K562 (cell line): Measurements from ENCODE around the gene EML6. TPM values are rescaled to one million over a fixed set of nuclear protein-coding genes. Genes with fewer than 3 reads are reported as not detected.

ENCODE experiments used
- ATAC-seq: fragments of 200-7000 bp; cut with Tn5 transposase; 3 replicates; pipeline ENCODE4 v1.9.1; 2020; ENCODE audit warnings: moderate library complexity
- BruUV-seq: library from RNA; stranded (reverse); fragments of 400-500 nt; replicated peaks from 2 replicates; lab custom pipeline; 2021; lab: Mats Ljungman, UMichigan
- CTCF ChIA-PET: fragments of 300-600 bp; formaldehyde crosslinking; extraction: SDS; loops from one replicate; lab custom pipeline; 2021; ENCODE audit warnings: low intra/inter-chr PET ratio; lab: Yijun Ruan, JAX
- POLR2A ChIA-PET: fragments of 300-600, 350-650 bp; sonication (Branson Sonifier 250); formaldehyde crosslinking; extraction: SDS; loops from one replicate; lab custom pipeline; 2021; ENCODE audit warnings: antibody characterized with exemption, inconsistent platforms; lab: Yijun Ruan, JAX
- DNase-seq, 4 experiments: peaks; one replicate each; pipeline versions ENCODE4 v3.0.0 to v3.0.0-alpha.2; 2011 to 2018; ENCODE audit warnings: low spot score in 3 of 4, mixed read lengths in 3 of 4; ENCODE audit errors: extremely low read depth in 1 of 4
- FAIRE-seq: peaks from 2 replicates; lab custom pipeline; 2011; peaks lifted over from hg19 to GRCh38; lab: Jason Lieb, UNC
- H2AFZ ChIP-seq: 2 replicates; pipeline ENCODE4 v1.6.0; 2011; ENCODE audit warnings: low read depth, low read length, control low read depth, inconsistent platforms
- H3K27ac ChIP-seq: fragments of 200-600 bp; 3 replicates; pipeline ENCODE4 v1.8.0; 2011; ENCODE audit warnings: low read depth, mild to moderate bottlenecking, control low read depth, inconsistent platforms, low read length, moderate library complexity, mixed read lengths; ENCODE audit errors: extremely low read depth
- H3K27me3 ChIP-seq, 2 experiments: fragments of 300-600 bp in 1 of 2; 2 replicates in 1 of 2; 3 replicates in 1 of 2; pipeline versions ENCODE4 v1.6.0 to v1.8.0; 2011; ENCODE audit warnings: inconsistent platforms in 2 of 2, low read length in 2 of 2, mild to moderate bottlenecking in 1 of 2, mixed read lengths in 1 of 2, moderate library complexity in 1 of 2; ENCODE audit not compliant: control insufficient read depth in 2 of 2, insufficient read depth in 2 of 2
- H3K36me3 ChIP-seq: fragments of 300-600 bp; 3 replicates; pipeline ENCODE4 v1.8.0; 2011; ENCODE audit warnings: mild to moderate bottlenecking, low read length, inconsistent platforms; ENCODE audit not compliant: control insufficient read depth, insufficient read depth
- H3K4me1 ChIP-seq, 2 experiments: fragments of 200-600 bp in 1 of 2; replicated peaks in 1 of 2; 2 replicates in 1 of 2; 3 replicates in 1 of 2; pipeline versions ENCODE4 v1.5.1 to v1.8.0; 2011; ENCODE audit warnings: inconsistent platforms in 2 of 2, low read length in 2 of 2, mild to moderate bottlenecking in 1 of 2, mixed read lengths in 1 of 2, moderate library complexity in 1 of 2; ENCODE audit not compliant: control insufficient read depth in 2 of 2, insufficient read depth in 2 of 2
- H3K4me2 ChIP-seq: 2 replicates; pipeline ENCODE4 v1.6.1; 2011; ENCODE audit warnings: low read length, control low read depth, inconsistent platforms, mixed read lengths; ENCODE audit not compliant: insufficient read depth
- H3K4me3 ChIP-seq: fragments of 200-600 bp; sonication (generic), shearing (Covaris generic); 2 replicates; pipeline ENCODE4 v1.5.1; 2016; ENCODE audit warnings: control low read depth, inconsistent platforms
- H3K79me2 ChIP-seq: fragments of 200-600 bp; 3 replicates; pipeline ENCODE4 v1.8.0; 2011; ENCODE audit warnings: low read length, inconsistent platforms; ENCODE audit not compliant: control insufficient read depth, insufficient read depth
- H3K9ac ChIP-seq, 2 experiments: 2 replicates each; pipeline versions ENCODE4 v1.6.0 to v1.6.1; 2011; ENCODE audit warnings: low read depth in 2 of 2, low read length in 2 of 2, control low read depth in 1 of 2, inconsistent platforms in 1 of 2, mild to moderate bottlenecking in 1 of 2, mixed read lengths in 1 of 2; ENCODE audit not compliant: insufficient read depth in 1 of 2
- H3K9me1 ChIP-seq: one replicate; pipeline ENCODE4 v1.6.0; 2011; ENCODE audit warnings: inconsistent platforms, mild to moderate bottlenecking, low read length, moderate library complexity; ENCODE audit not compliant: control insufficient read depth, insufficient read depth
- H3K9me3 ChIP-seq: replicated peaks from 2 replicates; pipeline ENCODE4 v1.5.1; 2011; ENCODE audit warnings: low read depth, low read length, inconsistent platforms; ENCODE audit not compliant: control insufficient read depth, insufficient read depth
- H4K20me1 ChIP-seq: replicated peaks from 2 replicates; pipeline ENCODE4 v1.6.1; 2011; ENCODE audit warnings: low read length, inconsistent platforms, mixed read lengths; ENCODE audit not compliant: control insufficient read depth, insufficient read depth
- BCLAF1 ChIP-seq, 2 experiments: fragments of 450-650 bp in 1 of 2; IDR thresholded peaks; 2 replicates each; pipeline ENCODE4 v1.6.1; 2011 to 2017; ENCODE audit warnings: low read depth in 2 of 2, antibody characterized with exemption in 1 of 2, borderline replicate concordance in 1 of 2, low read length in 1 of 2, mild to moderate bottlenecking in 1 of 2, mixed read lengths in 1 of 2; ENCODE audit not compliant: control insufficient read depth in 1 of 2
- CBX2 ChIP-seq: fragments of 200-600 bp; sonication (generic); IDR thresholded peaks from one replicate; pipeline ENCODE4 v1.6.1; 2012; ENCODE audit warnings: mild to moderate bottlenecking, low read length, inconsistent platforms; ENCODE audit not compliant: insufficient read depth, poor library complexity, severe bottlenecking
- HDAC3 ChIP-seq: fragments of 450-650 bp; IDR thresholded peaks from 2 replicates; pipeline ENCODE4 v1.6.1; 2018; ENCODE audit warnings: borderline replicate concordance, mild to moderate bottlenecking, moderate library complexity; ENCODE audit not compliant: partially characterized antibody
- MBD2 ChIP-seq: sonication (generic); IDR thresholded peaks from 2 replicates; pipeline ENCODE4 v1.6.1; 2016; ENCODE audit warnings: low read depth, borderline replicate concordance
- SMARCC2 ChIP-seq: fragments of 450-650 bp; IDR thresholded peaks from 2 replicates; pipeline ENCODE4 v1.6.1; 2017; ENCODE audit warnings: antibody characterized with exemption, moderate library complexity, mild to moderate bottlenecking, low read depth
- whole genome bisulfite sequencing: fragments of 100-300 bp; shearing (Covaris generic); methylation state at CpG from one replicate; pipeline ENCODE4 v1.1.6; 2016; ENCODE audit warnings: low coverage, mixed read lengths; ENCODE audit not compliant: insufficient coverage; ENCODE audit errors: missing lambda C conversion rate; 5-methylcytosine and 5-hydroxymethylcytosine counted together
- in situ Hi-C: fragments of 300-500 bp; cut with MboI; formaldehyde crosslinking; loops from 4 replicates; pipeline ENCODE4 v1.15.0; 2018; ENCODE audit warnings: inconsistent platforms, mixed read lengths
- intact Hi-C: fragments of 100-400 bp; cut with micrococcal nuclease; formaldehyde crosslinking; loops from 2 replicates; pipeline ENCODE4 v1.14.2; 2022
- polyA plus RNA-seq, 8 experiments: library from polyadenylated mRNA; depleted of rRNA in 4 of 8; stranded (reverse) in 5 of 8; unstranded in 3 of 8; fragments of >200 nt; fragmentation: Nextera tagmentation in 2 of 8; fragmentation: Illumina TruSeq in 1 of 8; extraction: Ambion mirVana in 2 of 8; extraction: Trizol in 1 of 8; gene quantifications; 2 replicates each; pipeline versions ENCODE4 v1.2.1 to v1.2.3, GENCODE V29; 2011 to 2014; ENCODE audit warnings: inconsistent platforms in 1 of 8, missing spikeins in 1 of 8
- total RNA-seq, 7 experiments: library from RNA; depleted of rRNA in 6 of 7; stranded (reverse); fragments of >200 nt in 6 of 7; fragmentation: Illumina TruSeq in 2 of 7; extraction: Trizol in 2 of 7; gene quantifications; 2 replicates each; pipeline versions ENCODE4 v1.2.1 to v1.2.3, GENCODE V29; 2011 to 2021; ENCODE audit warnings: low replicate concordance in 1 of 7

The EML6 gene
- total and polyA plus RNA-seq, 9 of the 15 experiments (the other 6 are each of a cell fraction or from before 2014, with no cell fraction given) = 0.07 to 0.56 (median 0.25) TPM

- TF ChIP-seq BCLAF1 (IDR thresholded peaks at IDR 0.05; ENCODE audit: borderline replicate concordance in 1 of 2, control insufficient read depth in 1 of 2, low read depth in 2 of 2, low read length in 1 of 2) = no peak
- no peak for TF ChIP-seq MBD2
- TF ChIP-seq CBX2 = no peak
- no peak for TF ChIP-seq SMARCC2
These were observed 222.9 kb downstream of the EML6 start (continued) for GRCh38 chr2:54946220-54946805.

GRCh38 chr2:54947136-54947535 lies 223.7 kb downstream of the EML6 start:
- ChIA-PET CTCF (no interaction called here), POLR2A (no interaction called here)
- Histone ChIP-seq H3K4me3 (no peak overlapping the region), H4K20me1 (no peaks in the 10 kb centered on the region), H3K9me1 (no peaks in the 10 kb centered on the region), H3K27me3 (peaks cover 0 to 10% of the 10 kb centered on the region in 2 experiments; a peak in 3 of 5 replicates), H3K4me2 (no peak overlapping the region), H2AFZ (no peak overlapping the region), H3K27ac (no peak overlapping the region), H3K9ac (no peak overlapping the region), H3K4me1 (peaks cover 5 to 10% of the 10 kb centered on the region in 2 experiments; a peak in 3 of 5 replicates), H3K36me3 (no peaks in the 10 kb centered on the region), H3K9me3 (no peaks in the 10 kb centered on the region), H3K79me2 (no peaks in the 10 kb centered on the region)
- WGBS = 50% methylated on average over 11 of the region's 11 CpGs
- ATAC-seq (no peak), FAIRE-seq (no peak), DNase-seq (no peak)
- intact Hi-C loops (no loop called here), in situ Hi-C loops (no loop called here)
- no peak for TF ChIP-seq HDAC3
- no peak for TF ChIP-seq SMARCC2
- BruUV-seq = no TSS peak
